Measurements from ENCODE around the gene CACNB4.

GRCh38 chr2:151906633-151906998 lies 192.2 kb downstream of the CACNB4 start:
- no peak for TF ChIP-seq CTCF (IDR thresholded peaks at IDR 0.05)
- no peak for TF ChIP-seq EP300 (IDR thresholded peaks at IDR 0.05)

Measured in sigmoid colon (tissue), 4 donors.